ENCODE measurements around the gene ARMH2. TPM values are rescaled to one million over a fixed set of nuclear protein-coding genes. Genes with fewer than 3 reads are reported as not detected.

Gene ARMH2
- polyA plus RNA-seq (ENCODE audit: insufficient read length): not detected

DNA sequence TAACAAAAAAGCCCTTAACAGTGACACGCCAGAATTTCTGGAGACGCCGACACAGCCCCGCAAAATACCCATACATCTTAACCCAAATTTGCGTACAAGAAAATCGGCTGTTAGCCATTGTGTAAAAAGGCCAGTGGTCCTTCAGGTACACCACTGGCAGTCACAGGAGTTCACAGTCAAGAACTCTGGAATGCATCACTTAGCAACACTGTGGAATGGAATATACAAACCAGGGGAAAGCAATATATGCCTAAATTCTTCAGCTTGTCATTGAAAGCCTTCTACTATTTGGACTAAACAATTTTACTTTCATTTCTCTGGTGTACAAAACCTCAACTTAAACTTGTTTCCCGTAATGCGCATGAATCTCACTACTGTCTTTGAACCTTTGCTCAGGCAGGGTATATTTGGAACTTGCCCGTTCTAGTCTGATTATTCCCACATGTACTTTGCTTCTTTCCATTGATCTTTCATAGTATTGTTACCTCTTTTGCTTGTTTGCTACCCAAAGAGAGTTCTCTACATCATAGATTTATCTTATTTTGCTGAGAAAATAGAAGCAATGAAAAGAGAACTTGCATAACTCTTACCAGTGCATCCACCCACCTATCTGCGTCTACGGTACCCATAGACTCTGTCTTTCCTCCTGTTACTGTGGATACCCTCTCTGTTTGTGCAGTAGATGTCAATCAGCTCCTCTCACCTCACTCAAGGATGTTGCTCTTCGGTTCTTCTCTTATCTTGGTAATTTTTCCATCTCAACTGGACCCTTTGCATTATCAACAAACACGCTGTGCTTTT is at the start of gene ARMH2:
ARMH2 (minus strand) TSS at position 178 of the 801 bp plus-strand sequence; CDS start at position 118, 60 bp downstream.
- DNase-seq (ENCODE audit: low read depth): no peak

DNA sequence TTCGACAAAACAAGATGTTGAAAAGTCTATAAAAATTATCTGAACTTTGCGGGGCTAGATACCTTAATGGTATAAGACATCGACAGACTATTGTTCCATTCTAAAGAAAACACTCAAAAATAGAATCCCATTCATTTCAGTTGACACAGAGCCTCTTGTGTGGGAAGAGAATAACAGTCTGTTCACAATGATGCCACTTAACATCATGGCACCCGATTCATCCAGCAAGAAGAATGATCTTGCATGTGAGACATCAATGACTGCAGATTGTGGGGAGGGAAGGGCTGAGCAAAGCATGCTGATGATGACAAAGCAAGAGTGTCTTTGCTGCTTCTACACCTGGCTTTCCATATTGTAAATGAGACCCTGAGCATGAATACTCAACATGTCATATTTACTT is 49.7 kb upstream of the ARMH2 start:
- DNase-seq (ENCODE audit: low read depth): no peak

DNA sequence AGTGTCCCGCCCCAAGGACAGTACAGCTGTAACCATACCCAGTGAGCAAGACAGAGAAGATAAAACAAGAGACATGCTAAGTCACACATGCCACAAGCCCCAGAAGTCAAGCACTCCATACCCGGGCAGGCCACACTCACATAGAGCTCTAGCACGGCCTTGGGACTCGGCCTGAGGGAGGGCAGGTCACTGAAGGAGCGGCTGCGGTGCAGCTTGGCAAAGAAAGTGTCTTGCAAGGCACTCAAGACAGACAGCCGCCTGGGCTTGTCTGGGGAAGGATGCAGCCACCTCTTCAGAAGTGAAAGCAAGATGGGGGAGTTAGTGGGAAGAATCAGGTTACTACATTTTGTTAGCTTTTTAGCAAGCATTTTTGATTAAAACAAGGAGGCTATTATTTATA is 48.7 kb upstream of the ARMH2 start:
- DNase-seq (ENCODE audit: low read depth): no peak

DNA sequence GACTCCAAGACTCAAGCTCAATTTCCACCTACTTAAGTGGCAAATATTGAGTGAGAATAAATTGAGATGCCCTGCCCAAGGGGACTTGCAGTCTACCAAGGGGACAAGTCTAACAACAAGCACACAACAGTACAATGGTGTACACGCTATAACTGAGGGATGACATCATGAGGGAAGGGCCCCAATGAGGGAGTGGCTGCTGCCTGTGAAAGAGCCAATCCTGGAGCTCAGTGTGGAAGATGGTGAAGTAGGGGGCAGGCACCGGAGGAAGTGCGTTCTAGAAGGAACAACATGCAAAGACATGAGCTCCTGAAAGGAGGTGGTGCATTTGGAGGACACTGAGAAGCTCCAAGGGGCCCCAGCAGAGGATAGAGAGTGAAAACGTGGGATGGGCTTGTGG is 46.9 kb upstream of the ARMH2 start:
- no peak for DNase-seq (ENCODE audit: low read depth)

DNA sequence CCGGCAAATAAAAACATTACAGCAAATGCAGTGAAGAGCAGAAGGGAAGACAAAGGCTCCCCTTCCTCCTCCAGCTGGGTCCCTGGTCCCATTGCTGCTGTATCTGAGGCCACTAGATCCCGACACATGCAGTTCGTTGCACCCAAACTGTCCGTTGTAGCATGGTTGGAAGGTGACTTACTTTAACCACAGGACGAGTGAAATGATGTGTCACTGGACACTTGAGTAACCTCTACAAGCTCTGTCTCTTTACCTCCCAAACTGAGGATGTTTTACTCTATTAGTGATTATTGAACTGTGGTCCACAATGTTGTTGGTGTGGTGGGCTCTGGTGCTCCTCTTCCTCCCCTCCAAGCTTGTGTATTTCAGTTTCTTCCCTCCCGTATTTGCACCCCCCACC is 46.2 kb upstream of the ARMH2 start:
- DNase-seq (ENCODE audit: low read depth): no peak

DNA sequence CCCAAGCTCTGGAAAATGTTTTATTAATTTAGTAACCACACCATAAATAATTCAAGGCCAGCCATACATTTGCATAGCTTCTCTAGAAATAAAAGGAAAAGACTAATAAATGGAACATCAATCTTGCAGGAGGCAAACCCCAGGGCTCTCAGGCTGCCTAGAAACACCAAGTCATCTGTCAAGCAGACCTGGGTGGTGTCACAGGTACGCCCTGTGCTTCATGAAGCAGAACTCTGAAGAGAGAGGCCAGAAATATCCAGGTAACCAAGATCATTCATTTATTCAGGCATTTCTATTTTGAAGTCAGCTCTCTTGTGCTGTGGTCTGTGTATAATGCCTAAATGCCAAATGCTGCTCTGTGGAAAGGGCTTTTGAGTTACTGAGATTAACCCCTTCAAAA is 45.3 kb upstream of the ARMH2 start:
- DNase-seq (ENCODE audit: low read depth): no peak

DNA sequence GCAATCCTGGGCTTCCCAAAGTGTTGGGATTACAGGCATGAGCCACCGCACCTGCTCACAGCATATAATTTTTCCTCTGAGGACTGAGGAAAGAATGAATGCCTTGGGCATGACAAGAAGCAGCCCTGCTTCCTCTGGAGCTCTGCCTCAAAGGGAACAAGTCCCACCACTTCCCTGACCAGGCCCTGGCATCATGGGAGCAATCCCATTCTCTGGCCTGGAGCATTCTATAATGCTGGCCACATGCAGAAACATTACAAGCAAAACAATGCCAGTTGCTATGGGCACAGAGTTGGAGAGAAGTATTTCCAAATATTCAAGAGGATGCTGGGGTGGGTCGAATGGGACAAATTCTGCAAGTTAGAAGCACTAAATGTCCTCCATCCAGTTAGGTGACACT is 41.5 kb upstream of the ARMH2 start:
- DNase-seq (ENCODE audit: low read depth): no peak

DNA sequence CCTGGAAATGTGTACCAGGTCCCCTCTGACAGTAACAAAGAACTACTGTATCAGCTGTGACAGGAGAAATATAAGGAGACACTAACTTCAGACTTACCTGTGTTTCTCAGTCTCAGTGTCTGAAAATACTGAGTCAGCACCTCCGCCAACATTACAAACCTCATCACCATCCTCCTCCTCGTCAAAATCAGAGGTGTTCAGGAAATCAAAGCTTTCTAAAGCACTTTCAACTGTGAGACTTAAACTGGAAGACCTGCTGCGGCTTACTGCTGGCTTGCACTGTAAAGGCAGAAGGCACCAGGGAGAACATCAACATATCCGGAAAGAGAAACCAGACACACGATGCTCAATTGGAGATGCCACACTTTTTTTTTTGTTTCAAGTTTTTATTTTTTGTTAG is 40.3 kb upstream of the ARMH2 start:
- no peak for DNase-seq (ENCODE audit: low read depth)

DNA sequence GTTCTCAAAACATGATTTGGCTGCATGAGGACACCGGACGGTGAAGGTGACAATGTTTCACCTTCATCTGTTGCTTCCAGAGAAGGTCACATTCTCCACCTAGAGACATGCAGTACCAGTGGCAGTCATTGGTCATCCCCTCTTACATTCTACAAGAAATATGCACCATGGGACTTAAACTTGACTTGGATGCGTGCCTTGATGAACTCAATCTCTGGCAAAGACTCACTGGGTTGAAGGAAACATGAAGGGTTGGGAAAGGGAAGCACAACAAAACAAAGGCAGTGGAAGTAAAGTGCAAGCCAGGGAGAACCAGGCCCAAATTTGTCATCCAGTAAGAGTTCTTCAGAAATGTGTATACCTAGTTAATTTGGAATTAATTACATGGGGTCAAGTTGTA is 39.4 kb upstream of the ARMH2 start:
- no peak for DNase-seq (ENCODE audit: low read depth)

DNA sequence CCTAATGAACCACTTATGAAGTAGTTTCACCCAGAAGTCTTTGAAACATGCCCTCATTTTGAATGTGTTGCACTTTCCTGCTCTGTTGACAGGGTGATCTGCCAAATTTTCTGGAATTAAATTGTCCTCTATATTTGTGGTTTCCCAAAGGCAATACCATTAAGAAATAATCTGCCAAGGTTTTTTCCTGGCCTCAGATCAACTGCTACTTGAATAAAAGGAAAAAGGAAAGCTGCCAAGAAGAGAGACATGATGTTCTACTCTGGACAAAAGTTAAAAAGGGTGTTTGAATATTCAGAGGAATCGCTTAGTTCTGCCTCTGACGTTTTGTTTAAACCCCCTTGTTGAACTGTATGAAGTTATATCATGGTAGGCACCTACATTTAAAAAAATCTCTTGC is 37.4 kb upstream of the ARMH2 start:
- no peak for DNase-seq (ENCODE audit: low read depth)

DNA sequence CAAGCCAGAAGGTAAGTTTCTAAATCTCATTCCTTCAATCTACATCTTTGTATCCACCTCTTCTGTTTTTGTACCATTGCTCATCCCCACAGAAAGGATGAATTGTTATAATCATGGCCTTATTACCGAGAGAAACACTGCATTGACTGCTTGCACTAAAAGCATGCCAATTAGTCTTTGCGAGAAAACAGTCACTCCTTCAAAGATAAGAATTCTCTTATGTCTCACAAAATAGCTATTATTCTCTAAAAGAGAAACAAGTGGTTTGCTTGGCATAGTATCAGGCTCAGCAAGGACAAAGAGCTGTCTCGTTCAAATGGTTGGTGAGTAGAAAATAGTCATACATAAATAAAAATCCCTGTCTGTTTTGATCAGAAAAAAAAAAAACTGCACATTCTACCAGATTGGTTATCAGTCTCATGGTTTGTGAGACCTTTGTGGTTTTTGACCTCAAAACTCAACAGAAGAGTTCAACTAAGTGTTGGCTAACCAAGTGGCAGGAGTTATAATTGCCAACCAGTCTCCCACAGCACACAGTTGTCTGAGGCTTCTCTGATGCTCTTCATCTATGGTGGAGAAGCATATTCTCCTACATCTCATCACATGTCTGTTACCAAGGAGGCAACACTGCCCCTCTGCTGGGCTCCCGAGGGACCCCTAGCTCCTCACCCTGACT is 35.1 kb upstream of the ARMH2 start:
- no peak for DNase-seq (ENCODE audit: low read depth)

DNA sequence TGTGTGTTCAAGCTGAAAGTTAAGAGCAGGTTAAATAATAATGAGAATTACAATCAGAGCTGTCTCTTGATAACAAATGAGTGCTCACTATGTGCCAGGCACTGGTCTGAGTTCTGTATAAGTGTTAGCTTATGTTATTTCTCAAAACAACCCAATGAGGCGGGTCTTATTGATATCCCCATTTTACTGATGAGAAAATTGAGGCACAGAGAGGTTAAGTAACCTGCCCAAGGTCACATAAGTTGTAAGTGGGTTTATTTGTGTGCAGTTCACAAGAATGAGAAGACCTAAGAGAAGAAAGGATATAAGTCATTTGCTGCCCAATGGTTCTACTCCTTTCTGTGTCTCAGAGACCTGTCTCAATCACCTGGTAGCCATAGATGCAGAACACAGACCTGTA is 34.1 kb upstream of the ARMH2 start:
- DNase-seq (ENCODE audit: low read depth): no peak

DNA sequence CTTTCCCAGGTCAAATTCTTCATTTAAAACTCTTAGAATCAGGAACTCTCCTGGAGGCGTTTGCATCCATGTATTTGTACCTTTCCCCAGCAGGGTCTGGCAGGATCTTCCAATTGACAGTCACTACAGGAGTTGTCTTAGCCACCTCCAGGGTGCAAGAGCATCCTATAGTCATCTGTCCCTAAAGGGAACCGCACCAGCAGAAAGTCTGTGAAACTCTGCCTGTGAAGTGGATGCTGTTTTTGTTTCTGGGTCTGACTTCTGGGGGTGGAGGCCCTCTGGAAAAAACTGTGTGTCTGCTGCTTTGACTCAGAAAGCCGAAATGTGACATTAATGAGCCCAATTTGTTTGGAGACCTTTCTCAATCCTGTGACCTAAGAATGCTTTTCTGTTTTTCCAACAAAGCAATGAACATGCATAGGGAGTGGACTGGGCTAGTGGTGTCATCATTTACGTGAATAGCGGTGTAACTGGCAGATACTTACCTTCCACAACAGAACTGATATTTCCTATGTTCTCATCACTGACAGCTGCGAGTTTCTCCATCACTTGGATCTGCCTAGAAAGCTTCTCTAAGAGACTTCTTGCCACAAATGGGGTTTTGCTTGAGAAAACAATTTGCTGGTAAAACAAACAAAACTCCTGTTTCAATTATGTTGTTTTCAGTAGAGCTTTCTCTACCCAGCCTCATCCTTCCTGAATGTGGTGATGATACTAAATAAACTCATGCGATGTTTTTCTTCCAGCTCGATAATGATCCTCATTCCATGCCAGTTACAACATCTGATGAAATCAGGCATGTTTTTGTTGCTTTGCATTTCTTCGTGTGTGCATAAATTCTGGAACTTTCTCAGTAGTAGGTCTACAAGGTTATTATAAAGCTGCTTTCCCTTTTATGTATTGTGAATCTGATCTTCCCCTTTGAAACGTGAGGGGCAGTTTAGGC is 33.3 kb upstream of the ARMH2 start:
- DNase-seq (ENCODE audit: low read depth): no peak

DNA sequence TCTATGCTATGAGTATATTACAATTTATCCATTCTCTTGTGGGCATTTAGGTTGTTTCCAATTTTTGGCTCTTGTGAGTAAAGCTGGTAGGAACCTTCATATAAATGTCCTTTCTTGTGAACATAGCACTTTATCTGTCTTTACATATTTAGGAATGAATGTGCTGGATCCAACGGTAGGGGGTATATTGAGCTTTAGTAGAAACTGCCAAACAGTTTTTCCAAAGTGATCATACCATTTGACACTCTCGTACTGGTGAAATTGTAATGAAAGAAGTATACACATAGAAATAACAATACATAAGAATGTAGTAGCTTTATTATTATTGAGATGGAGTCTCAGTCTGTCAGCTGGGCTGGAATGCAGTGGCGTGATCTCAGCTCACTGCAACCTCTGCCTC is 30.9 kb upstream of the ARMH2 start:
- no peak for DNase-seq (ENCODE audit: low read depth)

DNA sequence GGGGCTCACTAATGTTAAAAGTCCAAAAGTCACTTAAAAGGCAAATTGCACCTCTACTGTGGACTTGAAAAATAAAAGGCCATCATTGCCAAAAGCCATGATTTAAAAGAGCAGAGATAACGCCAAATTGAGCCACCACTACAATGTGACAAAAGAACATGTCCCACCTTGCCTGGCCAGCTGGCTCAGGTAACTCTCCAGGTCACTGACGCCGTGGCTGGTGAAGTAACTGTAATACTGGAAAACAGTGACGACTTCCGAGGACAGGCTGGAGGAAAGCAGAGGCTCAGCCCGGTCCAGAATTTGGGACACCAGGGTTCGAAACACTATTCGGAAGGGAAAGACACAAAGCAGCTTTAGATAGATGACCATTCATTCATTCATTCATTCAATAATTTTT is 29.3 kb upstream of the ARMH2 start:
- DNase-seq (ENCODE audit: low read depth): no peak

DNA sequence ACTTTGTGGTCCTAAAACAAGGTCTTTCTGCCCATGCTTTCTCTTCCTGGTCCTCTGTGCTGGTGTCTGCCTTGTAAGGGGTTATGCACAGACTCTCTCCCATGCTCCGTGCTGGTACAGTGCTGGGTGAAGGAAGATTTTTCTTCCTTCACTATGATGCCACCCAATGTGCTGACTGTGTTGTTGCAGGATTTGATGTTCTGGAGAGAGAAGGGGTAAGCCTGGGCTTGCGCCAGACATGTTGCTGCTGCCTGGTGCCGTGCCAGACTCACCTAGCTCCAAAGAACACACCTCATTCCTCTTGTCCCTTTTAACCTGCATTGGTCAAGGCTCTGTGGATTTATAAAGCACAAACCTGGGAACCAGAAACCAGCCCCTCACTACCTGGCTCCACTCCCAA is 28.4 kb upstream of the ARMH2 start:
- no peak for DNase-seq (ENCODE audit: low read depth)

DNA sequence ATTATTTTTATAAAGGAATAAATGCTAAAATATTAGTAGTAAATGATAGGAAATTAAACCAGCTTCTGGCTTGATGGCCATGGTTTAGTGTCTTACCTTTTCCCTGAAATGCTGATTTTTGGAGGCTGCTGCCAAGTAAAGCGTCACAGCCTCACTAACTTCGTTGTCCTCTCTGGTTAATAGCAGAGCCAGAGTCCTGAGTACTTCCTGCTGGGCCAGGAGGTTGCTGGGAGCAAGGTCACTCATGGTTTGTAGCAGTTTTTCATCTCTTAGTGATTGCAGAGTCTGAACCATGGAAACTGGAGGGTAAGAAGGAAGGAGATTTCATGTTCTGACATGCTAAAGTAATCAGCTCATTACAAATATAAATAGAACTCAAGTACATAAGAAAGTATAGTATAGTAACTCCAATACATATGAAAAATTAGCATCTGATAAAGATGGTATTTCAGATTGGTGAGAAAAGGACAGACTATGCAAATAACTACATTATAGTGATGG is 26.5 kb upstream of the ARMH2 start:
- no peak for DNase-seq (ENCODE audit: low read depth)

DNA sequence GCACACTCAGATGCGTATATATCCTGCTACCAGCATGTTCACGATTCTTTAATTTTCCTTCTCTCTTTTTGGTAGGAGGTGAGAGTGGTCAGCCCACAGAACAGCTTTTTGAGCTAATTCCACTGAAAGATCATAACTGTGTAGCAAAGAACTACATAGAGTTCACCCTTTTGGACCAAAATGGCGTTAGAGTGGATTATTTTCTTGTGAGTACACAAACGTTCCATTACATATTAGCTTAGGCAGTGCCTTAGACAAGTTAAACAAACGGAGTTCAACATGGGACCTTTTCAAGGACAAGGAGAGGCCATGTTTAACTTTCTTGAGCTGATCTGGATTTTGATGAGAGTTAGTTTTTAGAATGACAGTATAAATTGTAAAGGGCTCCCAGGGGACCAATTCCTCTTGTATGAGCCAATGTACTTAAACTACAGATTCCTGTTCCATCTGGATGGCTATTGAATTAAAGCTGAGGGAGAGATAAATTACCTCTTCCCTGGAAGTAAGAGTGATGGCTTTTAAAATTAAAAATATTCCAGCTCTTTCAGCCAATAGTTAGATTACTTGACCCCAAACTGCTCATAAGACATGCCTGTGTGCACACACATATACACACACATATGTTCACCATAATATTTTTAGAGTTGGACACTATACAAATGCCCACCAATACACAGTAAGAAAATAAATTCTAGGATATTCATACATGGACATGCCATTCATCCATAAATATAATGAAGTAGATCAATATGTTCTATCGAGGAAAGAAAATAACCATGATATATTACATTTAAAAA is 25.6 kb upstream of the ARMH2 start:
- peak; percentile 24 for DNase-seq (ENCODE audit: low read depth)

DNA sequence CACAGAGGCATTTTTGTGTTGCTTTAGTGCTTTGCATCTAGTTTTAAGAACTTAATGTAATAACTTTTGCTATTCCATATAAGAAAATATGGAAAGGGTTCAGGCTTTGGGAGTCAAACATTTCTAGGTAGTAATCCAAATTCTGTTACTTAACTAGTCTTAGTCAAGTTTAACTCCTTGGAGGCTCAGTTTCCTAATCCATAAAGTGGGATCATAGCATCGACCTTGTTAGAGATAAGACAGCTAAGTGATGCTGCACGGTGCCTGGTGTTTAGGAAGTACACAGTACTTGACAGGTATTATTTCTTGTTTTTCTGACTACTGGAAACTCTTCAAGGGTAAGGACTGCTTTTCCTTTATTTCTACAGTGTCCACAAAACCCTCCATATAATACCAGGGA is 24.5 kb upstream of the ARMH2 start:
- DNase-seq (ENCODE audit: low read depth): no peak

DNA sequence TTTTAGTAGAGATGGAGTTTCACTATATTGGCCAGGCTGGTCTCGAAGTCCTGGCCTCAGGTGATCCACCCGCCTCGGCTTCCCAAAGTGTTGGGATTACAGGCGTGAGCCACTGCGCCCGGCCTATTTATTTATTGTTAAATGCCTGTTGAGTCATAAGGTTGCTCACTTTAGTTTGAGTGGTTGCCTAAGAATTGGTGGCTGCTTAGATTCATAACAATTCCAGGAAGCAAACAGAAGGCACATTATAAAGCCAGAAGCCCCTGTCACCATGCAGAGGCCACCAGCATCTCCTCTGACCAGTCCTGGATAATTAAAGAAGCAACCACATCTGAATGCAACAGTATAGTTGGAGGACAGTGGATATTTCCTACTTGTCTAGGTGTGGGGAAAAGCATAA is 24.0 kb upstream of the ARMH2 start:
- no peak for DNase-seq (ENCODE audit: low read depth)

DNA sequence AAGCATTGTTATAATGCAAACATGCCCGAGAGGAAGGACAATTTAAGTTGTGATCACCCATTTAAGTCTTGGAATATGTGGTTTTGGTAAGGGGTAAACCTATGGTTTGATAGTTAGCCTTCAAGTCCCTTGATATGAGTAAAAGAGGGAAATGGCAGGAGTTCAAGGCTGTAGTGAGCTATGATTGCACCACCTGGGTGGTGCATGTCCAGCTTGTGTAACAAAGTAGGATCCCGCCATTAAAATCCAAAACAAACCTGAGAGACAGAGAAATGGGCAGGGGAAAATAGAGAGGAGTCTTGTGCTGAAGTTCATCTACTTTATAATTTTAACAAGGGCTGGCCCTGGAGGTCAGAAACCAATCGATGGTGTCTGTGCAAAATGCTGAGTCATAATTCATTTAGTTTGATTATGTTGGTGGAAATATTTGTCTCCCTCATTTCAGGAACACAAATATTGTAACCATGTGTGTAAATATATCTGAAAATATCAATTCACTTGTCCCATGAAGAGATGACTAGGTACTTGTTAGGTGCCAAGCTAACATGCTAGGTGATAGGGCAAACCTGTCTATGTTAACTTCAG is 23.2 kb upstream of the ARMH2 start:
- DNase-seq (ENCODE audit: low read depth): no peak

Data from forelimb muscle (tissue), 1 donor.